Measurements from ENCODE around the gene EPN1.

DNA sequence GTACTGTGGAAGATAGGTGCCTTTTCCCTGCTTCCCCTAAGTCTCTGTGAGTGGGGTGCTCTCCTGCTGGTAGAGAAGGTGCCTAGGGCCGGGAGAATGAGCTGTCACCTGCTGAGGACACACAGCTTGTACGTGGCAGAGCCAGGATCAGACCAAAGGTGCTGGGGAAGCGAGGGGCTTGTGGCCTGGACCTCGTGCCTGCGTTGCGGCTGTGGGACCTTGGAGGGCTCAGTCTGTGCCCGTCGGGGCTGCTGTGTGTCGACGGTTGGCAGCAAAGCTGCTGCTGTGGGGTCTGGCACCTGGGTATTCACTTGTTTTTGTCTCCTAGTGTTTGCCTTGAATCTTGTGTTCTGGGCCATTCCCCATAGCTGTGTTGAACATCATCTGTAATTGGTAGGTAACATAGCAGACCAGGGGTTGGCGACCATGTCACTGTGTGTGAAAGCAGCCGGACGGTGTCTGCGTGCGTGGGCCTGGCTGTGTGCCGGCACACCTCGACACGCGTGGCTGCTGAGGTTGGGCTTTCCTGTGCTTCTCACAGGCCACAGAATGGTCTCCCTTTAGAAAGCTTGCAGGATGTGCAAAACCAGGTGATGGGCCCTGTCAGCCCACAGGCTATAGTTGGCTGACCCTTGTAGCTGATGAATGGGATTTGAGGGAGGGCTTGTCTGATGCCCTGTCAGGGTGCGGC lies 11.0 kb upstream of the EPN1 start:
- TF ChIP-seq, protein P1, sequence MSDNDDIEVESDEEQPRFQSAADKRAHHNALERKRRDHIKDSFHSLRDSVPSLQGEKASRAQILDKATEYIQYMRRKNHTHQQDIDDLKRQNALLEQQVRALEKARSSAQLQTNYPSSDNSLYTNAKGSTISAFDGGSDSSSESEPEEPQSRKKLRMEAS (IDR thresholded peaks at IDR 0.05) = no peak
- TF ChIP-seq, protein P2, sequence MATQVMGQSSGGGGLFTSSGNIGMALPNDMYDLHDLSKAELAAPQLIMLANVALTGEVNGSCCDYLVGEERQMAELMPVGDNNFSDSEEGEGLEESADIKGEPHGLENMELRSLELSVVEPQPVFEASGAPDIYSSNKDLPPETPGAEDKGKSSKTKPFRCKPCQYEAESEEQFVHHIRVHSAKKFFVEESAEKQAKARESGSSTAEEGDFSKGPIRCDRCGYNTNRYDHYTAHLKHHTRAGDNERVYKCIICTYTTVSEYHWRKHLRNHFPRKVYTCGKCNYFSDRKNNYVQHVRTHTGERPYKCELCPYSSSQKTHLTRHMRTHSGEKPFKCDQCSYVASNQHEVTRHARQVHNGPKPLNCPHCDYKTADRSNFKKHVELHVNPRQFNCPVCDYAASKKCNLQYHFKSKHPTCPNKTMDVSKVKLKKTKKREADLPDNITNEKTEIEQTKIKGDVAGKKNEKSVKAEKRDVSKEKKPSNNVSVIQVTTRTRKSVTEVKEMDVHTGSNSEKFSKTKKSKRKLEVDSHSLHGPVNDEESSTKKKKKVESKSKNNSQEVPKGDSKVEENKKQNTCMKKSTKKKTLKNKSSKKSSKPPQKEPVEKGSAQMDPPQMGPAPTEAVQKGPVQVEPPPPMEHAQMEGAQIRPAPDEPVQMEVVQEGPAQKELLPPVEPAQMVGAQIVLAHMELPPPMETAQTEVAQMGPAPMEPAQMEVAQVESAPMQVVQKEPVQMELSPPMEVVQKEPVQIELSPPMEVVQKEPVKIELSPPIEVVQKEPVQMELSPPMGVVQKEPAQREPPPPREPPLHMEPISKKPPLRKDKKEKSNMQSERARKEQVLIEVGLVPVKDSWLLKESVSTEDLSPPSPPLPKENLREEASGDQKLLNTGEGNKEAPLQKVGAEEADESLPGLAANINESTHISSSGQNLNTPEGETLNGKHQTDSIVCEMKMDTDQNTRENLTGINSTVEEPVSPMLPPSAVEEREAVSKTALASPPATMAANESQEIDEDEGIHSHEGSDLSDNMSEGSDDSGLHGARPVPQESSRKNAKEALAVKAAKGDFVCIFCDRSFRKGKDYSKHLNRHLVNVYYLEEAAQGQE (IDR thresholded peaks at IDR 0.05; ENCODE audit: low read depth) = no peak
- TF ChIP-seq YY1 (IDR thresholded peaks at IDR 0.05; ENCODE audit: low read depth) (no peak), FOXM1 (IDR thresholded peaks at IDR 0.05; ENCODE audit: borderline replicate concordance, low read depth) (no peak), RAD21 (IDR thresholded peaks at IDR 0.05; ENCODE audit: low read depth) (no peak), TAF1 (IDR thresholded peaks at IDR 0.05; ENCODE audit: low read depth) (no peak), CEBPB (IDR thresholded peaks at IDR 0.05) (no peak), TCF12 (IDR thresholded peaks at IDR 0.05; ENCODE audit: low read depth) (no peak), EP300 (IDR thresholded peaks at IDR 0.05; ENCODE audit: borderline replicate concordance) (no peak)

All from Ishikawa (cell line).